K562 (cell line): Measurements from ENCODE around the gene VSTM1. TPM values are rescaled to one million over a fixed set of nuclear protein-coding genes. Genes with fewer than 3 reads are reported as not detected.

ENCODE experiments used
- DACH1 ChIP-seq: fragments of 450-650 bp; IDR thresholded peaks from 2 replicates; pipeline ENCODE4 v1.6.1; 2018; ENCODE audit not compliant: partially characterized antibody
- ETV1 ChIP-seq: fragments of 450-650 bp; conservative IDR thresholded peaks from 2 replicates; pipeline ENCODE4 v1.6.1; 2016; ENCODE audit warnings: missing genetic modification characterization, control low read depth, low read depth, missing compliant biosample characterization
- FOXK1 ChIP-seq: sonication (generic); formaldehyde crosslinking; IDR thresholded peaks from 2 replicates; pipeline ENCODE4 v1.8.0; 2022; ENCODE audit warnings: missing genetic modification reagents, mild to moderate bottlenecking, borderline replicate concordance
- PBX2 ChIP-seq, 2 experiments: IDR thresholded peaks in 1 of 2; conservative IDR thresholded peaks in 1 of 2; 2 replicates each; pipeline ENCODE4 v1.6.1; 2016; ENCODE audit warnings: low read depth in 2 of 2, mild to moderate bottlenecking in 1 of 2, missing compliant biosample characterization in 1 of 2, missing genetic modification characterization in 1 of 2, moderate library complexity in 1 of 2
- PHTF2 ChIP-seq: fragments of 250-450 bp; sonication (Bioruptor Pico); IDR thresholded peaks from 2 replicates; pipeline ENCODE4 v1.5.0; 2021; ENCODE audit warnings: mild to moderate bottlenecking
- POLR2AphosphoS5 ChIP-seq: IDR thresholded peaks from 2 replicates; pipeline ENCODE4 v1.6.1; 2011; ENCODE audit warnings: mild to moderate bottlenecking, low read depth, low read length, moderate library complexity; ENCODE audit not compliant: control insufficient read depth, insufficient read depth
- SMARCE1 ChIP-seq: fragments of 450-650 bp; IDR thresholded peaks from 2 replicates; pipeline ENCODE4 v1.7.1; 2016; ENCODE audit warnings: mild to moderate bottlenecking
- THRA ChIP-seq: fragments of 450-650 bp; IDR thresholded peaks from 2 replicates; pipeline ENCODE4 v1.6.1; 2017; ENCODE audit warnings: mild to moderate bottlenecking, moderate library complexity
- ZBTB7A ChIP-seq: IDR thresholded peaks from 2 replicates; pipeline ENCODE4 v1.6.1; 2011; ENCODE audit warnings: low read depth, mild to moderate bottlenecking, low read length, moderate library complexity, borderline replicate concordance; ENCODE audit not compliant: control insufficient read depth
- ZNF134 ChIP-seq: fragments of 250-450 bp; sonication (Bioruptor Pico); conservative IDR thresholded peaks from 2 replicates; pipeline ENCODE4 v1.4.0; 2020
- polyA plus RNA-seq, 8 experiments: library from polyadenylated mRNA; depleted of rRNA in 4 of 8; stranded (reverse) in 5 of 8; unstranded in 3 of 8; fragments of >200 nt; fragmentation: Nextera tagmentation in 2 of 8; fragmentation: Illumina TruSeq in 1 of 8; extraction: Ambion mirVana in 2 of 8; extraction: Trizol in 1 of 8; gene quantifications; 2 replicates each; pipeline versions ENCODE4 v1.2.1 to v1.2.3, GENCODE V29; 2011 to 2014; ENCODE audit warnings: inconsistent platforms in 1 of 8, missing spikeins in 1 of 8
- total RNA-seq, 7 experiments: library from RNA; depleted of rRNA in 6 of 7; stranded (reverse); fragments of >200 nt in 6 of 7; fragmentation: Illumina TruSeq in 2 of 7; extraction: Trizol in 2 of 7; gene quantifications; 2 replicates each; pipeline versions ENCODE4 v1.2.1 to v1.2.3, GENCODE V29; 2011 to 2021; ENCODE audit warnings: low replicate concordance in 1 of 7
- TF ChIP-seq, protein P1 (sequence below): fragments of 450-650 bp; IDR thresholded peaks from 2 replicates; pipeline ENCODE4 v1.6.1; 2018; ENCODE audit not compliant: partially characterized antibody
- TF ChIP-seq, protein P2 (sequence below): sonication (generic); formaldehyde crosslinking; IDR thresholded peaks from 2 replicates; pipeline ENCODE4 v1.8.0; 2023; ENCODE audit warnings: missing genetic modification reagents, mild to moderate bottlenecking, borderline replicate concordance

The VSTM1 gene
- total and polyA plus RNA-seq, 9 of the 15 experiments (the other 6 are each of a cell fraction or from before 2014, with no cell fraction given), result not detected

GRCh38 chr19:54102421-54103169 is 38.9 kb upstream of the VSTM1 start, which contains the start of gene NDUFA3 (continued):
- TF ChIP-seq, protein P1, sequence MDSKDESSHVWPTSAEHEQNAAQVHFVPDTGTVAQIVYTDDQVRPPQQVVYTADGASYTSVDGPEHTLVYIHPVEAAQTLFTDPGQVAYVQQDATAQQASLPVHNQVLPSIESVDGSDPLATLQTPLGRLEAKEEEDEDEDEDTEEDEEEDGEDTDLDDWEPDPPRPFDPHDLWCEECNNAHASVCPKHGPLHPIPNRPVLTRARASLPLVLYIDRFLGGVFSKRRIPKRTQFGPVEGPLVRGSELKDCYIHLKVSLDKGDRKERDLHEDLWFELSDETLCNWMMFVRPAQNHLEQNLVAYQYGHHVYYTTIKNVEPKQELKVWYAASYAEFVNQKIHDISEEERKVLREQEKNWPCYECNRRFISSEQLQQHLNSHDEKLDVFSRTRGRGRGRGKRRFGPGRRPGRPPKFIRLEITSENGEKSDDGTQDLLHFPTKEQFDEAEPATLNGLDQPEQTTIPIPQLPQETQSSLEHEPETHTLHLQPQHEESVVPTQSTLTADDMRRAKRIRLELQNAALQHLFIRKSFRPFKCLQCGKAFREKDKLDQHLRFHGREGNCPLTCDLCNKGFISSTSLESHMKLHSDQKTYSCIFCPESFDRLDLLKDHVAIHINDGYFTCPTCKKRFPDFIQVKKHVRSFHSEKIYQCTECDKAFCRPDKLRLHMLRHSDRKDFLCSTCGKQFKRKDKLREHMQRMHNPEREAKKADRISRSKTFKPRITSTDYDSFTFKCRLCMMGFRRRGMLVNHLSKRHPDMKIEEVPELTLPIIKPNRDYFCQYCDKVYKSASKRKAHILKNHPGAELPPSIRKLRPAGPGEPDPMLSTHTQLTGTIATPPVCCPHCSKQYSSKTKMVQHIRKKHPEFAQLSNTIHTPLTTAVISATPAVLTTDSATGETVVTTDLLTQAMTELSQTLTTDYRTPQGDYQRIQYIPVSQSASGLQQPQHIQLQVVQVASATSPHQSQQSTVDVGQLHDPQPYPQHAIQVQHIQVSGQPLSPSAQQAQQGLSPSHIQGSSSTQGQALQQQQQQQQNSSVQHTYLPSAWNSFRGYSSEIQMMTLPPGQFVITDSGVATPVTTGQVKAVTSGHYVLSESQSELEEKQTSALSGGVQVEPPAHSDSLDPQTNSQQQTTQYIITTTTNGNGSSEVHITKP, result peak; percentile 36
- TF ChIP-seq THRA (no peak), ETV1 (tag) (peak; percentile 56), FOXK1 (CRISPR knock-in tag) (no peak), SMARCE1 (no peak), DACH1 (no peak), PHTF2 (CRISPR knock-in tag) (no peak; the same call in 1 of the 2 replicates), ZBTB7A (no peak), POLR2AphosphoS5 (peak; percentile 81), ZNF134 (CRISPR knock-in tag) (no peak), PBX2 (CRISPR knock-in tag; IDR thresholded peaks at IDR 0.05; ENCODE audit: low read depth) (no peak), PBX2 (tag; conservative IDR thresholded peaks at IDR 0.05; ENCODE audit: low read depth) (no peak)
- TF ChIP-seq, protein P2, sequence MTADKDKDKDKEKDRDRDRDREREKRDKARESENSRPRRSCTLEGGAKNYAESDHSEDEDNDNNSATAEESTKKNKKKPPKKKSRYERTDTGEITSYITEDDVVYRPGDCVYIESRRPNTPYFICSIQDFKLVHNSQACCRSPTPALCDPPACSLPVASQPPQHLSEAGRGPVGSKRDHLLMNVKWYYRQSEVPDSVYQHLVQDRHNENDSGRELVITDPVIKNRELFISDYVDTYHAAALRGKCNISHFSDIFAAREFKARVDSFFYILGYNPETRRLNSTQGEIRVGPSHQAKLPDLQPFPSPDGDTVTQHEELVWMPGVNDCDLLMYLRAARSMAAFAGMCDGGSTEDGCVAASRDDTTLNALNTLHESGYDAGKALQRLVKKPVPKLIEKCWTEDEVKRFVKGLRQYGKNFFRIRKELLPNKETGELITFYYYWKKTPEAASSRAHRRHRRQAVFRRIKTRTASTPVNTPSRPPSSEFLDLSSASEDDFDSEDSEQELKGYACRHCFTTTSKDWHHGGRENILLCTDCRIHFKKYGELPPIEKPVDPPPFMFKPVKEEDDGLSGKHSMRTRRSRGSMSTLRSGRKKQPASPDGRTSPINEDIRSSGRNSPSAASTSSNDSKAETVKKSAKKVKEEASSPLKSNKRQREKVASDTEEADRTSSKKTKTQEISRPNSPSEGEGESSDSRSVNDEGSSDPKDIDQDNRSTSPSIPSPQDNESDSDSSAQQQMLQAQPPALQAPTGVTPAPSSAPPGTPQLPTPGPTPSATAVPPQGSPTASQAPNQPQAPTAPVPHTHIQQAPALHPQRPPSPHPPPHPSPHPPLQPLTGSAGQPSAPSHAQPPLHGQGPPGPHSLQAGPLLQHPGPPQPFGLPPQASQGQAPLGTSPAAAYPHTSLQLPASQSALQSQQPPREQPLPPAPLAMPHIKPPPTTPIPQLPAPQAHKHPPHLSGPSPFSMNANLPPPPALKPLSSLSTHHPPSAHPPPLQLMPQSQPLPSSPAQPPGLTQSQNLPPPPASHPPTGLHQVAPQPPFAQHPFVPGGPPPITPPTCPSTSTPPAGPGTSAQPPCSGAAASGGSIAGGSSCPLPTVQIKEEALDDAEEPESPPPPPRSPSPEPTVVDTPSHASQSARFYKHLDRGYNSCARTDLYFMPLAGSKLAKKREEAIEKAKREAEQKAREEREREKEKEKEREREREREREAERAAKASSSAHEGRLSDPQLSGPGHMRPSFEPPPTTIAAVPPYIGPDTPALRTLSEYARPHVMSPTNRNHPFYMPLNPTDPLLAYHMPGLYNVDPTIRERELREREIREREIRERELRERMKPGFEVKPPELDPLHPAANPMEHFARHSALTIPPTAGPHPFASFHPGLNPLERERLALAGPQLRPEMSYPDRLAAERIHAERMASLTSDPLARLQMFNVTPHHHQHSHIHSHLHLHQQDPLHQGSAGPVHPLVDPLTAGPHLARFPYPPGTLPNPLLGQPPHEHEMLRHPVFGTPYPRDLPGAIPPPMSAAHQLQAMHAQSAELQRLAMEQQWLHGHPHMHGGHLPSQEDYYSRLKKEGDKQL (CRISPR knock-in tag), result no peak
